ENCODE results near the gene ING3. TPM values are rescaled to one million over a fixed set of nuclear protein-coding genes. Genes with fewer than 3 reads are reported as not detected.

ING3 gene
- polyA plus RNA-seq, 1 of the 3 experiments (the other 2 are of a cell fraction): 8.3 TPM

DNA sequence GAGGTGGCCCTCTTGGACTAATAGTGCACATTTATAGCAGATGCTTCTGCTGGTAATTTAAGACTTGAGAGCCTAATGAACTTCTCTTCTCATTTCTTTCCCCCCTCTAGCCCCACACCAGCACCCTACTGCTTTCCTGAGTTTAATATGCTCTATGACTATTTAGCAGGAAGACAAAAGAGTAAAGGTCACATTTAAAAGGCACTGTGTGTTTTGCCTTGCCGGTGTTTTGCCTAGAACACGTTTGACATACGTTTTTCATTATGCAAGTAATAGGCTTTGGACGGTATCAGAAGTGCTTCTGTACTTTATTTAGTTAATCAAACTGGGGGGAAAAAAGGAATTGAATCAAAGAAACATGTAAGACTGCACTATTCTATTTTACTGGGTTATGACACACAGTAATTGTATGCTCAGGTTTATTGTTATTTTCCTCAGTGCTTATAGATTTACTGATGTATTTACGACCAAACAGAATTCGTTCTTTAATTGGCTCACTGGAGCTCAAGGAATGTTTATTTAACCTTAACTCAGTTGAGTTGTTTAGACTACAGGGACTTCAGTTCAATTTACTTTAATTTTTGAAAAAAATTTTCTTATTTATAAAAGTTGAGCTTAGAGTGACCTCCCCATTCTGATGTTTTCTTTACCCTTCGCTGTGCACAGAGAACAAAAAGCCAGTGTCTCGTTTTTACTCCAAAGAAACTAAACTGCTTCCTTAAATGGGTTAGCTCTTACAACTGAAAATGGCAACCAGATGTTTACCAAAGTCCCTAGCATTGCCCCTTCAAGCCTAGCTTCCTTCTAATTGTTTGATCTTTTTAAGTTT lies 73.3 kb downstream of the ING3 start:
- peak overlapping the region; percentile 31 to 64; a peak in 3 of 4 replicates for H3K27ac ChIP-seq (ENCODE audit: low read depth in 2 of 2, low read length in 1 of 2)
- H3K36me3 ChIP-seq (replicated peaks in 1 of 2; ENCODE audit: control insufficient read depth in 1 of 2, insufficient read depth in 2 of 2, low read length in 1 of 2): no peaks in the 10 kb centered on the region
- TF ChIP-seq JUND (IDR thresholded peaks at IDR 0.05) (no peak), RAD21 (IDR thresholded peaks at IDR 0.05; ENCODE audit: low read length) (no peak), TCF12 (IDR thresholded peaks at IDR 0.05) (0 out of 2 replicates have a peak, but pooled peaks have one; percentile 36), POLR2AphosphoS5 (IDR thresholded peaks at IDR 0.05; ENCODE audit: low read depth, low read length) (no peak), EP300 (IDR thresholded peaks at IDR 0.05; ENCODE audit: borderline replicate concordance in 1 of 2, low read depth in 1 of 2, low read length in 1 of 2) (peak in 1 of 2 experiments; percentile 41; a peak in 1 of 4 replicates)
- H3K9ac ChIP-seq: no peak overlapping the region
- DNase-seq: no peak
- 29% methylated on average over 8 of the region's 8 CpGs for WGBS (ENCODE audit: low lambda C conversion rate)
- no peaks in the 10 kb centered on the region for H4K20me1 ChIP-seq (ENCODE audit: insufficient read depth)
- peaks cover 20% of the 10 kb centered on the region for H3F3A ChIP-seq (replicated peaks; ENCODE audit: insufficient read depth)
- ChIA-PET POLR2A (interaction anchor here (0.5 kb wide), 1 partner anchor 74 kb away, joined by 3 read pairs; the partner anchor contains the start of gene ING3), CTCF (interaction anchor here (1.1 to 3.2 kb wide), 2 partner anchors 32 to 36 kb away, joined by 4 to 18 read pairs; partner anchors contain the start of gene CPED1)
- H3K9me3 ChIP-seq: no peaks in the 10 kb centered on the region
- peak overlapping the region; percentile 73 for H2AFZ ChIP-seq (ENCODE audit: low read depth)
- no peaks in the 10 kb centered on the region for H3K27me3 ChIP-seq (ENCODE audit: insufficient read depth)
- peak overlapping the region; percentile 9; the same call in 1 of the 2 replicates for H3K4me2 ChIP-seq
- H3K79me2 ChIP-seq (ENCODE audit: insufficient read depth): no peaks in the 10 kb centered on the region
- no peaks in the 10 kb centered on the region for H3K9me2 ChIP-seq
- H3K4me3 ChIP-seq (ENCODE audit: low read depth in 2 of 2, low read length in 1 of 2): no peak overlapping the region
- peaks cover 8 to 21% of the 10 kb centered on the region in 2 experiments; a peak in 3 of 4 replicates for H3K4me1 ChIP-seq (ENCODE audit: control insufficient read depth in 1 of 2, insufficient read depth in 2 of 2, low read depth in 1 of 2, low read length in 1 of 2)

GRCh38 chr7:121024611-121025010 lies 74.0 kb downstream of the ING3 start:
- CTCF ChIA-PET: interaction anchor here (1.1 to 3.2 kb wide), 2 partner anchors 32 to 37 kb away, joined by 4 to 18 read pairs; partner anchors contain the start of gene CPED1
- Histone ChIP-seq H3K4me1 (ENCODE audit: control insufficient read depth in 1 of 2, insufficient read depth in 2 of 2, low read depth in 1 of 2, low read length in 1 of 2) (peaks cover 8 to 21% of the 10 kb centered on the region in 2 experiments; a peak in 3 of 4 replicates), H3K27me3 (ENCODE audit: insufficient read depth) (no peaks in the 10 kb centered on the region), H4K20me1 (ENCODE audit: insufficient read depth) (no peaks in the 10 kb centered on the region), H2AFZ (ENCODE audit: low read depth) (peak overlapping the region; percentile 73), H3K4me2 (peak overlapping the region; percentile 9; the same call in 1 of the 2 replicates), H3K36me3 (replicated peaks in 1 of 2; ENCODE audit: control insufficient read depth in 1 of 2, insufficient read depth in 2 of 2, low read length in 1 of 2) (no peaks in the 10 kb centered on the region), H3K9ac (no peak overlapping the region), H3K27ac (ENCODE audit: low read depth in 2 of 2, low read length in 1 of 2) (peak overlapping the region; percentile 31 to 64; a peak in 3 of 4 replicates), H3K4me3 (ENCODE audit: low read depth in 2 of 2, low read length in 1 of 2) (no peak overlapping the region), H3F3A (replicated peaks; ENCODE audit: insufficient read depth) (peaks cover 14% of the 10 kb centered on the region), H3K79me2 (ENCODE audit: insufficient read depth) (no peaks in the 10 kb centered on the region), H3K9me3 (no peaks in the 10 kb centered on the region), H3K9me2 (no peaks in the 10 kb centered on the region)
- DNase-seq: no peak
- no peak for TF ChIP-seq NRF1 (IDR thresholded peaks at IDR 0.05; ENCODE audit: low read depth, low read length)
- no peak for TF ChIP-seq POLR2AphosphoS5 (IDR thresholded peaks at IDR 0.05; ENCODE audit: low read depth, low read length)
- no peak for TF ChIP-seq SIN3A (IDR thresholded peaks at IDR 0.05; ENCODE audit: borderline replicate concordance, low read depth, low read length)
- no peak for TF ChIP-seq USF2 (IDR thresholded peaks at IDR 0.05; ENCODE audit: borderline replicate concordance, low read depth, low read length)
- TF ChIP-seq, protein P1, sequence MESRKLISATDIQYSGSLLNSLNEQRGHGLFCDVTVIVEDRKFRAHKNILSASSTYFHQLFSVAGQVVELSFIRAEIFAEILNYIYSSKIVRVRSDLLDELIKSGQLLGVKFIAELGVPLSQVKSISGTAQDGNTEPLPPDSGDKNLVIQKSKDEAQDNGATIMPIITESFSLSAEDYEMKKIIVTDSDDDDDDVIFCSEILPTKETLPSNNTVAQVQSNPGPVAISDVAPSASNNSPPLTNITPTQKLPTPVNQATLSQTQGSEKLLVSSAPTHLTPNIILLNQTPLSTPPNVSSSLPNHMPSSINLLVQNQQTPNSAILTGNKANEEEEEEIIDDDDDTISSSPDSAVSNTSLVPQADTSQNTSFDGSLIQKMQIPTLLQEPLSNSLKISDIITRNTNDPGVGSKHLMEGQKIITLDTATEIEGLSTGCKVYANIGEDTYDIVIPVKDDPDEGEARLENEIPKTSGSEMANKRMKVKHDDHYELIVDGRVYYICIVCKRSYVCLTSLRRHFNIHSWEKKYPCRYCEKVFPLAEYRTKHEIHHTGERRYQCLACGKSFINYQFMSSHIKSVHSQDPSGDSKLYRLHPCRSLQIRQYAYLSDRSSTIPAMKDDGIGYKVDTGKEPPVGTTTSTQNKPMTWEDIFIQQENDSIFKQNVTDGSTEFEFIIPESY (IDR thresholded peaks at IDR 0.05; ENCODE audit: borderline replicate concordance, low read depth): no peak
- TF ChIP-seq CTCF (IDR thresholded peaks at IDR 0.05): no peak
- TF ChIP-seq MEF2A (IDR thresholded peaks at IDR 0.05; ENCODE audit: borderline replicate concordance, low read depth): no peak
- TF ChIP-seq RAD21 (IDR thresholded peaks at IDR 0.05; ENCODE audit: low read length): no peak
- no peak for TF ChIP-seq RCOR1 (IDR thresholded peaks at IDR 0.05; ENCODE audit: low read length)
- WGBS (ENCODE audit: low lambda C conversion rate): 65% methylated on average over 5 of the region's 5 CpGs
- POLR2A ChIA-PET: interaction anchor here (0.5 kb wide), 1 partner anchor 74 kb away, joined by 3 read pairs; the partner anchor contains the start of gene ING3

Measured in SK-N-SH (cell line).